ENCODE measurements around the gene NEK9. TPM values are rescaled to one million over a fixed set of nuclear protein-coding genes. Genes with fewer than 3 reads are reported as not detected.

The NEK9 gene
- total RNA-seq, 1 donor from 2014 or later = 116 TPM

- H3K4me3 ChIP-seq = no peak overlapping the region
- H3K27ac ChIP-seq = peak overlapping the region; percentile 41 to 47
- H3K36me3 ChIP-seq = peaks cover 0 to 10% of the 10 kb centered on the region in 2 donors
- no peak for TF ChIP-seq CTCF (IDR thresholded peaks at IDR 0.05)
- intact Hi-C loops (cut with DNase I) = no loop called here
- peaks cover 4 to 27% of the 10 kb centered on the region in 2 donors for H3K4me1 ChIP-seq
- H3K9me3 ChIP-seq = no peaks in the 10 kb centered on the region
- no peak for DNase-seq (ENCODE audit: low spot score in 2 of 2)
- no peaks in the 10 kb centered on the region for H3K27me3 ChIP-seq
These were observed 17.1 kb upstream of the NEK9 start for GRCh38 chr14:75143761-75144527.

GRCh38 chr14:75142494-75142893, 15.6 kb upstream of the NEK9 start:
- TF ChIP-seq CTCF (IDR thresholded peaks at IDR 0.05) = no peak
- H3K4me1 ChIP-seq = peaks cover 8 to 24% of the 10 kb centered on the region in 2 donors
- intact Hi-C loops (cut with DNase I) = no loop called here
- no peaks in the 10 kb centered on the region for H3K27me3 ChIP-seq
- H3K36me3 ChIP-seq = peaks cover 0 to 10% of the 10 kb centered on the region in 2 donors
- no peak overlapping the region for H3K4me3 ChIP-seq
- DNase-seq (ENCODE audit: low spot score in 2 of 2) = no peak
- no peaks in the 10 kb centered on the region for H3K9me3 ChIP-seq
- H3K27ac ChIP-seq = no peak overlapping the region

- H3K4me1 ChIP-seq = peaks cover 8 to 21% of the 10 kb centered on the region in 2 donors
- no peak overlapping the region for H3K4me3 ChIP-seq
These were observed 15.1 kb upstream of the NEK9 start for GRCh38 chr14:75141967-75142366.

GRCh38 chr14:75141062-75141461, 14.2 kb upstream of the NEK9 start:
- peaks cover 8 to 15% of the 10 kb centered on the region in 2 donors for H3K4me1 ChIP-seq
- no peaks in the 10 kb centered on the region for H3K27me3 ChIP-seq
- no peak overlapping the region for H3K4me3 ChIP-seq
- H3K36me3 ChIP-seq = peaks cover 0 to 10% of the 10 kb centered on the region in 2 donors
- no peak overlapping the region for H3K27ac ChIP-seq
- DNase-seq (ENCODE audit: low spot score in 2 of 2) = no peak
- TF ChIP-seq CTCF (IDR thresholded peaks at IDR 0.05) = no peak
- no peaks in the 10 kb centered on the region for H3K9me3 ChIP-seq
- intact Hi-C loops (cut with DNase I) = no loop called here

More at GRCh38 chr14:75141967-75142366, 15.1 kb upstream of the NEK9 start:
- intact Hi-C loops (cut with DNase I) = no loop called here
- DNase-seq (ENCODE audit: low spot score in 2 of 2) = no peak
- Histone ChIP-seq H3K9me3 (no peaks in the 10 kb centered on the region), H3K36me3 (peaks cover 0 to 10% of the 10 kb centered on the region in 2 donors), H3K27ac (peak overlapping the region in 1 of 2 donors; percentile 21), H3K27me3 (no peaks in the 10 kb centered on the region)
- peak; percentile 3 to 39 (median 27) for TF ChIP-seq CTCF (IDR thresholded peaks at IDR 0.05)

GRCh38 chr14:75140620-75141019, 13.8 kb upstream of the NEK9 start:
- DNase-seq (ENCODE audit: low spot score in 2 of 2) = no peak
- no peak for TF ChIP-seq CTCF (IDR thresholded peaks at IDR 0.05)

More at GRCh38 chr14:75140620-75141019, 13.8 kb upstream of the NEK9 start:
- H3K4me1 ChIP-seq = peaks cover 8 to 15% of the 10 kb centered on the region in 2 donors
- H3K27ac ChIP-seq = no peak overlapping the region
- no peaks in the 10 kb centered on the region for H3K27me3 ChIP-seq
- H3K4me3 ChIP-seq = no peak overlapping the region
- no peaks in the 10 kb centered on the region for H3K9me3 ChIP-seq
- intact Hi-C loops (cut with DNase I) = no loop called here
- peaks cover under 1 to 10% of the 10 kb centered on the region in 2 donors for H3K36me3 ChIP-seq
